H54 (cell line): ENCODE results near the gene CUL4B.
"Not testable (repeated sequence)": the region's sequence is repeated elsewhere in the genome, so short reads cannot be mapped to it uniquely, and the experiment has no call there.

Source experiments
- DNase-seq: peaks from one replicate; pipeline ENCODE4 v3.0.0; 2011; ENCODE audit warnings: low spot score, mixed read lengths; ENCODE audit not compliant: insufficient read length
- FAIRE-seq: peaks from 3 replicates; lab custom pipeline; 2011; peaks lifted over from hg19 to GRCh38; lab: Jason Lieb, UNC
- POLR2A ChIP-seq: IDR thresholded peaks from 2 replicates; pipeline ENCODE4 v1.6.1; 2011; ENCODE audit warnings: low read depth, mild to moderate bottlenecking, low read length

CUL4B gene

DNA sequence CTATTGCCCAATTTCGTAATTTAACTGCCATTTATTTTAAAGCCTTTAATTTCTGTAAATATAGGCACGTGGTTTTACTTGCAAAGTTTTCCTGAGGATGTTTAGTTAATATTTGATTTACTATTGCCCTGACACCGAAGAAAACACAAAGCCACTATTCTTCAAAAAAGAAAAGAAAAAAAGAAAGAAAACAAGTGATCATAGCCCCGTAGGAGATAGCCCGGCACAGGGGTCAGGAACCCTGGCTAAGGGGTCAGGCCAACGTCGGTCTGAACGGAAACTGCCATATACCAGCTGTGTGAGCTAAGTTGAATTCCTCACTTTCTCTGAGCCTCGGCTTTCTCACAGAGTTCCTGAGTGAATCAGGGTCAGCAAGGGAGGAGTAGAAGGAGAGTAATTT lies 74.0 kb downstream of the CUL4B start:
- TF ChIP-seq POLR2A = no peak
- FAIRE-seq (no peak), DNase-seq (no peak)

DNA sequence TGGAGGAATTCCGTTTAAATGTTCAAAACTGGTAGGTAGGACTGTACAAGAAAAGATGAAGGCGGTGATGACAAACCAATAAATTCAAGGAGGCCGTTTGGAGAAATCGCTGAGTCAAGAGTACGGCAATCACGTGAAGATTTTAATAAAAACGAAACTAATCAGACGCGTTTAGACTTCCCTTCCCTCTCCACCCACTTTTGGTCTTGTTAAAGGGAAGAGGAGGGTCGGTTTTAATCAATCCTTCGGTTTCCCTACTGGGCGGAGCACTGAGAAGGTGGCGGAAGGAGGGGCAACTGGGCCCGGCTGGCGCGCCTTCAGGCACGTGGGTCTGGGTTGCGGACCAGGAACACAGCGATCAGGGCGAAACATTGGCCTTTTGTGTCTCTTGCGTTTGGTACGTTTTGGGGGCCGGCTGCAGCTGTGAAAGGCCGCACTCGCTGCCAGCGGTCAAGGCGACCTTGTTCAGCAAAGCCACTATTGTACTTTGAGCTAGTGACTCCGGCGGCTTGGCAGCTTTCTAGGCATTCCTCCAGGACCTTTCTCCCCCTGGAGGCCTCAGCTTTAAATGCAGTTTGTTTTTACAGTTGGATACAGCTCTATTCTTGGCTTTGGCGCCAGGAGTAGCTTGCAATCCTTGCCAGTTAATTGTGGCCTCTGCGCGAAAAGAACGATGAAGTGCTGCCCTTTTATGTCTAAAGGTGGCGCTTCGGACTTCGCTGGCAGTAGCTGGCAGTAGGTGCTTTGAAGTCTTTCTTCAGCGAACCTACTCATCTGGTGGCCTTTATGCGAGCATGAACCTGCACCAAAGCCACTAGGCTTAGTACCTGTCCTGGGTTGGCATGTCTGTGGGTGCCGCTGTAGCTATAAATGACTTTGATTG lies 74.9 kb downstream of the CUL4B start:
- no peak for TF ChIP-seq POLR2A
- peak; percentile 49 for DNase-seq
- peak; percentile 90 for FAIRE-seq

DNA sequence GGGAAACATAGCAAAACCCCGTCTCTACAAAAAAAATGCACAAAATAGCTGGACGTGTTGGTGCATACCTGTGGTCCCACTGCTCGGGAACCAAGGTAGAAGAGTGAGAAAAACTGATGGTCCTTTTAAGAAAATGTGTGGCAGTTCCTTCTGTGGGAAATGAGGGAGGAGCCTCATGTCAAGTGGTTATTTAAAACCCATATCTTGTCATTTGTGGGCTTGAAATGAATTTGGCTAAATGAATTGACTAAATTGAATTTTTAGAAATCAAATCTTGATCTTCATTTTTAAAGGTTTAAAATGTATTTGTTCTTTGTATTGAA lies 75.5 kb downstream of the CUL4B start:
- DNase-seq (no peak), FAIRE-seq (no peak)
- TF ChIP-seq POLR2A = no peak

- TF ChIP-seq POLR2A = no peak
- DNase-seq (no peak), FAIRE-seq (no peak)
Measured at GRCh38 chrX:120477453-120477852, 83.3 kb downstream of the CUL4B start.

- FAIRE-seq (no peak), DNase-seq (no peak)
- TF ChIP-seq POLR2A = no peak
Measured at GRCh38 chrX:120476714-120477113, 84.0 kb downstream of the CUL4B start.

DNA sequence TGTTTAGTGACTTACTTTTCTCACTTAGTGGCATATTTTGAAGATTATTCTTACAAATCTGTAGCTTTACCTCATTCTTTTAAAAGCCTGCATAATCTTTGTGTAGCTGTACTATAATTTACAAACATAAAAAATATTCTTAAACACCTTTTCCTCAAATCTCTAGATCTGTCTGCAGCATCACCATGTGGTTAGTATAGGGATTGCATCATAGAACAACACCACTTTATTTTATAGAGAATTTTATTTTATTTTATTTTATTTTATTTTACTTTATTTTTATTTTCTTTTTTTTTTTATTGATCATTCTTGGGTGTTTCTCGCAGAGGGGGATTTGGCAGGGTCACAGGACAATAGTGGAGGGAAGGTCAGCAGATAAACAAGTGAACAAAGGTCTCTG lies 85.3 kb downstream of the CUL4B start:
- not testable (repeated sequence) for DNase-seq, FAIRE-seq
